WTC11 (cell line): ENCODE data around the gene KANK4. TPM values are rescaled to one million over a fixed set of nuclear protein-coding genes. Genes with fewer than 3 reads are reported as not detected.

Experiments used
- ATAC-seq: fragments of 200-7000 bp; cut with Tn5 transposase; 2 replicates; pipeline ENCODE4 v1.10.0; 2021; ENCODE audit warnings: mild to moderate bottlenecking, moderate library complexity
- CTCF ChIA-PET: fragments of 300-600 bp; sonication (Branson Sonifier 250); formaldehyde crosslinking; loops from one replicate; lab custom pipeline; 2021; ENCODE audit warnings: antibody characterized with exemption; lab: Charles Lee
- POLR2A ChIA-PET: fragments of 350-600 bp; sonication (Branson Sonifier 250); formaldehyde crosslinking; loops from one replicate; lab custom pipeline; 2021; ENCODE audit warnings: antibody characterized with exemption; lab: Charles Lee
- DNase-seq: peaks from one replicate; pipeline ENCODE4 v3.0.0; 2021; ENCODE audit warnings: low spot score
- H3K27ac Mint-ChIP-seq: 2 replicates; pipeline ENCODE4 v1.8.0; 2021; ENCODE audit warnings: mixed read lengths
- H3K27me3 Mint-ChIP-seq: 2 replicates; pipeline ENCODE4 v1.8.0; 2021; ENCODE audit warnings: low read depth, mild to moderate bottlenecking, moderate library complexity, mixed read lengths
- H3K36me3 Mint-ChIP-seq: 2 replicates; pipeline ENCODE4 v1.8.0; 2021; ENCODE audit warnings: mixed read lengths
- H3K4me1 Mint-ChIP-seq: 2 replicates; pipeline ENCODE4 v1.8.0; 2022; ENCODE audit warnings: mixed read lengths
- H3K4me3 Mint-ChIP-seq: 2 replicates; pipeline ENCODE4 v1.8.0; 2021; ENCODE audit warnings: mild to moderate bottlenecking, moderate library complexity, mixed read lengths
- H3K9me3 Mint-ChIP-seq: 2 replicates; pipeline ENCODE4 v1.8.0; 2021; ENCODE audit warnings: mixed read lengths
- AFF4 ChIP-seq: sonication (generic); formaldehyde crosslinking; IDR thresholded peaks from 2 replicates; pipeline ENCODE4 v1.8.1; 2023; ENCODE audit warnings: mild to moderate bottlenecking, missing genetic modification reagents, borderline replicate concordance
- AR ChIP-seq: fragments of 250-450 bp; sonication (Bioruptor Pico); IDR thresholded peaks from 2 replicates; pipeline ENCODE4 v1.9.0; 2021; ENCODE audit warnings: mild to moderate bottlenecking
- CBFB ChIP-seq: sonication (generic); formaldehyde crosslinking; IDR thresholded peaks from 2 replicates; pipeline ENCODE4 v1.8.1; 2022; ENCODE audit warnings: mild to moderate bottlenecking, low read depth, missing genetic modification reagents
- CREM ChIP-seq: sonication (generic); formaldehyde crosslinking; IDR thresholded peaks from 2 replicates; pipeline ENCODE4 v1.8.1; 2022; ENCODE audit warnings: mild to moderate bottlenecking, missing genetic modification reagents, moderate library complexity
- E2F5 ChIP-seq: sonication (generic); formaldehyde crosslinking; IDR thresholded peaks from 2 replicates; pipeline ENCODE4 v1.8.1; 2022; ENCODE audit warnings: mild to moderate bottlenecking, moderate library complexity, missing genetic modification reagents
- GTF2I ChIP-seq: fragments of 250-450 bp; sonication (Bioruptor Pico); conservative IDR thresholded peaks from 2 replicates; pipeline ENCODE4 v1.4.0; 2021; ENCODE audit warnings: mild to moderate bottlenecking
- IRF1 ChIP-seq: sonication (generic); formaldehyde crosslinking; IDR thresholded peaks from 2 replicates; pipeline ENCODE4 v1.8.0; 2023; ENCODE audit warnings: missing genetic modification reagents
- MLX ChIP-seq: sonication (generic); formaldehyde crosslinking; IDR thresholded peaks from 2 replicates; pipeline ENCODE4 v1.8.1; 2023; ENCODE audit warnings: mild to moderate bottlenecking, missing genetic modification reagents, moderate library complexity
- MYBL2 ChIP-seq: sonication (generic); formaldehyde crosslinking; IDR thresholded peaks from 2 replicates; pipeline ENCODE4 v1.8.1; 2023; ENCODE audit warnings: mild to moderate bottlenecking, moderate library complexity, missing genetic modification reagents
- NFYB ChIP-seq: sonication (generic); formaldehyde crosslinking; conservative IDR thresholded peaks from 2 replicates; pipeline ENCODE4 v1.8.0; 2022; ENCODE audit warnings: low read depth, missing genetic modification reagents
- PRDM15 ChIP-seq: sonication (generic); formaldehyde crosslinking; IDR thresholded peaks from 2 replicates; pipeline ENCODE4 v1.8.0; 2022; ENCODE audit warnings: missing genetic modification reagents
- SP1 ChIP-seq: sonication (generic); formaldehyde crosslinking; conservative IDR thresholded peaks from 2 replicates; pipeline ENCODE4 v1.8.1; 2022; ENCODE audit warnings: missing genetic modification reagents
- TEAD4 ChIP-seq: sonication (generic); formaldehyde crosslinking; IDR thresholded peaks from 2 replicates; pipeline ENCODE4 v1.8.0; 2022; ENCODE audit warnings: mild to moderate bottlenecking, missing genetic modification reagents
- ZNF232 ChIP-seq: sonication (generic); formaldehyde crosslinking; IDR thresholded peaks from 2 replicates; pipeline ENCODE4 v1.8.0; 2022; ENCODE audit warnings: mild to moderate bottlenecking, missing genetic modification reagents
- total RNA-seq: library from RNA; stranded (reverse); gene quantifications from 3 replicates; pipeline ENCODE4 v1.2.3, GENCODE V29; 2021

Gene KANK4
- total RNA-seq, 1 experiment from 2014 or later: 0.35 TPM

- peak overlapping the region; percentile 25; the same call in 1 of the 2 replicates for H3K27ac Mint-ChIP-seq
- POLR2A ChIA-PET: no interaction called here
- CTCF ChIA-PET: interaction anchor here (0.7 to 1.6 kb wide), 2 partner anchors 59 to 68 kb away, joined by 3 to 6 read pairs; no protein-coding TSS in a partner anchor
- no peaks in the 10 kb centered on the region; the same call in 1 of the 2 replicates for H3K27me3 Mint-ChIP-seq
- H3K4me1 Mint-ChIP-seq: peaks cover 66% of the 10 kb centered on the region
- H3K9me3 Mint-ChIP-seq: no peaks in the 10 kb centered on the region; the same call in 1 of the 2 replicates
- no peak for TF ChIP-seq AFF4 (CRISPR knock-in tag)
- TF ChIP-seq NFYB (CRISPR knock-in tag): peak; percentile 22; the same call in 1 of the 2 replicates
- no peak for DNase-seq
- H3K36me3 Mint-ChIP-seq: peaks cover 12% of the 10 kb centered on the region
- no peak; the same call in 1 of the 2 replicates for ATAC-seq
- no peak overlapping the region for H3K4me3 Mint-ChIP-seq
Observed at GRCh38 chr1:62234688-62235087, 84.5 kb downstream of the KANK4 start.

- Mint-ChIP-seq H3K36me3 (peaks cover 12% of the 10 kb centered on the region), H3K27ac (peak overlapping the region; percentile 55; the same call in 1 of the 2 replicates), H3K4me3 (no peak overlapping the region), H3K9me3 (no peaks in the 10 kb centered on the region), H3K27me3 (no peaks in the 10 kb centered on the region; the same call in 1 of the 2 replicates), H3K4me1 (peaks cover 73% of the 10 kb centered on the region)
- ChIA-PET POLR2A (no interaction called here), CTCF (interaction anchor here (0.7 kb wide), 1 partner anchor 69 kb away, joined by 3 read pairs; no protein-coding TSS in a partner anchor)
- TF ChIP-seq PRDM15 (CRISPR knock-in tag) (no peak), AR (CRISPR knock-in tag) (no peak), ZNF232 (CRISPR knock-in tag) (no peak), SP1 (CRISPR knock-in tag) (no peak), TEAD4 (CRISPR knock-in tag) (no peak), CREM (CRISPR knock-in tag) (no peak), GTF2I (CRISPR knock-in tag) (no peak), MLX (CRISPR knock-in tag) (no peak), IRF1 (CRISPR knock-in tag) (no peak), MYBL2 (CRISPR knock-in tag) (no peak), E2F5 (no peak), CBFB (CRISPR knock-in tag) (no peak)
- DNase-seq (no peak), ATAC-seq (no peak)
Observed at GRCh38 chr1:62233926-62234450, 85.2 kb downstream of the KANK4 start.
